ENCODE results near the gene TMEM132A.

DNA sequence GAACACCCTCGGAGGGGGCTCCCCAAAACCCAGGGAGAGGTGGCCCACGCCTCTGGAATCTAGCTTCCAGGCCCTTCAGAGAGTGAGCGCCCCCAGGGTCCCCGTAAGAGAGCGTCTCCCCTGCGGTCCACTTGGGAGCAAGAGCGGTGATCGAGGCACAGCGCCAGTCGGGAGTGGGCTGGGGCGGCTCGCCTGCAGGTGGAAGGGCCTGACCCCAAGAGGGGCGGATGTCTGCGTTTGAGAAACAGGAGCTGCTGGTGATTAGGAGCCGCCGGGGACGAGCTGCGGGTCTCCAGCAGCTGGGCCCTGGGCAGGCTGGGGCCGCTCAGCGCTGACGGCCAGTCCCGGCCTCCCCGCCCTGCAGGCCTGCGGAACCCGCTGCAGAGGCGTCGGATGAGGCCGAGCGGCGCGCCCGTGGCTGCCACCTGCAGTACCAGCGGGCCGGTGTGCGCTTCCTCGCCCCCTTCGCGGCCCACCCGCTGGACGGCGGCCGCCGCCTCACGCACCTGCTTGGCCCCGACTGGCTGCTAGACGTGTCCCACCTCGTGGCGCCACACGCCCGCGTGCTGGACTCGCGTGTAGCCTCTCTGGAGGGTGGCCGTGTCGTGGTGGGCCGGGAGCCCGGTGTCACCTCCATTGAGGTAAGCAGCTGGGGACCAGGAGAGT lies 10.0 kb downstream of the TMEM132A start:
- TF ChIP-seq POLR2A (IDR thresholded peaks at IDR 0.05) (no peak), EP300 (IDR thresholded peaks at IDR 0.05) (no peak)
- TF ChIP-seq, protein P1, sequence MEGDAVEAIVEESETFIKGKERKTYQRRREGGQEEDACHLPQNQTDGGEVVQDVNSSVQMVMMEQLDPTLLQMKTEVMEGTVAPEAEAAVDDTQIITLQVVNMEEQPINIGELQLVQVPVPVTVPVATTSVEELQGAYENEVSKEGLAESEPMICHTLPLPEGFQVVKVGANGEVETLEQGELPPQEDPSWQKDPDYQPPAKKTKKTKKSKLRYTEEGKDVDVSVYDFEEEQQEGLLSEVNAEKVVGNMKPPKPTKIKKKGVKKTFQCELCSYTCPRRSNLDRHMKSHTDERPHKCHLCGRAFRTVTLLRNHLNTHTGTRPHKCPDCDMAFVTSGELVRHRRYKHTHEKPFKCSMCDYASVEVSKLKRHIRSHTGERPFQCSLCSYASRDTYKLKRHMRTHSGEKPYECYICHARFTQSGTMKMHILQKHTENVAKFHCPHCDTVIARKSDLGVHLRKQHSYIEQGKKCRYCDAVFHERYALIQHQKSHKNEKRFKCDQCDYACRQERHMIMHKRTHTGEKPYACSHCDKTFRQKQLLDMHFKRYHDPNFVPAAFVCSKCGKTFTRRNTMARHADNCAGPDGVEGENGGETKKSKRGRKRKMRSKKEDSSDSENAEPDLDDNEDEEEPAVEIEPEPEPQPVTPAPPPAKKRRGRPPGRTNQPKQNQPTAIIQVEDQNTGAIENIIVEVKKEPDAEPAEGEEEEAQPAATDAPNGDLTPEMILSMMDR (IDR thresholded peaks at IDR 0.05): no peak

Data from suprapubic skin (tissue), 3 donors.